GM21526 (cell line): ENCODE measurements around the gene ARPP21.

ENCODE experiments used
- ATAC-seq: cut with Tn5 transposase; IDR thresholded peaks from one replicate; pipeline ENCODE4 v1.9.1; 2021; ENCODE audit warnings: moderate library complexity; ENCODE audit not compliant: unreplicated experiment, low FRiP score

ARPP21 gene

GRCh38 chr3:35727179-35727578 lies 87.9 kb downstream of the ARPP21 start:
- ATAC-seq: no peak

DNA sequence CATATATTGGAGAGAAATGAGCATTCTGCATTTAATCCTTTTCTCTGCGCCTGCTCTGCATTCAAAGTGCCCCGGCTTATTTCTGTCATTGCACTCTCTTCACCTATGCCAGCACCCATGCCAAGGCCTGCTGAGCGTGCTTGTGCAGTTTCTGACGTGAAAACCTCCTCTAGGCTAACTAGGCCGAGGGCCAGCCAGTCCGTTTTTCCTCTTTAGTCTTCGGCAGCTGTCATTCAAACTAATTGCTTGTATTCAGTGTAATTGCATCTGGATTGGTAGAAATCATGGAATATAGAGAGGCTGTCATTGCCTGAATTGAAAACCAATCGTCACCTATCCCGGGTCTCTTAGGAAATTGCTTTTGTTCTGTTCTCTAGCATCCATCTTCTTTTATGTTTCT lies 94.0 kb downstream of the ARPP21 start:
- ATAC-seq: no peak

DNA sequence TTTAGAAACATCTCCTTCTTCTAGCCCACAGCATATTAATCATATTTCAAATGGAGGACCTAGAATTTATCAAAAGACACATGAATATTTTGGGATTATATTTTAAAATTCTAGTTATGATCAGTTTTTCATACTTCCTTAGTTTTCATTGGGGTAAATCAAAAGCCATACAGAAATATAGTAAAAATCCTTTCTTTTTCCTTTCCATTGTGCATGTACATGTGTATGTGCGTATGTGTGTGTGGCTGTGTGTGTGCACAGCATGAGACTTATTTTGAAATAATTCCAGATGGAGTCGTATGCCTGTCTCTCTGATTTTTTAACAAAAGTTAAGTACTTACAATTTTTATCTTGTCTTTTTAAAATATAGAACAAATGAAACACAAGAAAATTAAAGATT lies 94.5 kb downstream of the ARPP21 start:
- ATAC-seq: no peak

DNA sequence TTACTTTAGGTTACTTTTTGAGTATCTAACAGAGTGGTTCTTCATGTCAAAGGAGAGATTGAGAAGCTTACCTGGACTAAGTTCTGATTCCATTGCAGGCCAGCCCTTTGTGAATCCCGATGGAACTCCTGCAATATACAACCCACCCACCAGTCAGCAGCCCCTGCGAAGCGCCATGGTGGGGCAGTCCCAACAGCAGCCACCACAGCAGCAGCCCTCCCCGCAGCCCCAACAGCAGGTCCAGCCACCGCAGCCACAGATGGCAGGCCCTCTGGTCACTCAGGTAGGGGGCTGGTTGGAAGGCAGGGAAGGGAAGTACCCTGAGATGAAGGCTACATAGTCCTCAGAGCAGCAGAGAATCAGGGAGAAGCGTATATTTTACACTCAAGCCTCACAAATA lies 97.8 kb downstream of the ARPP21 start:
- no peak for ATAC-seq

DNA sequence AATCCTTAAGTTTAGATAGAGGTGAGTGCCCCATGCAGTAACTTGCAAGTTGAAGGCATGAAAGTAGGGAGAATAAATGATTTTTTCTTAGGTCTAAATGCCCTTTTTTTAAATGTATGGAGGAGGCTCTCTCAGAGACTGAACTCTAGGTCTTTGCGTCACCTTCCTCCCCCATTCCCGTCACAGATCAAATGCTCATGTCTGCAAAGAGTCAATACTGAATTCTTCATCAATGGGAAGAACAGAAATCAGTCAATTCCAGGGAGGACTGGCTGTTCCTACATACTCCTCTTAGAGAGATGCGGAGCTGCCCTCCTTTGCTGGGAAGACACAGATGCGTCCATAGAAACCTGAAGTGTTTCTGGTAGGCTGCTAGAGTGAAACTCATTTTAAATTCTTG lies 98.2 kb downstream of the ARPP21 start:
- no peak for ATAC-seq

GRCh38 chr3:35737934-35738706 lies 98.8 kb downstream of the ARPP21 start:
- ATAC-seq: no peak

GRCh38 chr3:35739181-35739809 lies 100.0 kb downstream of the ARPP21 start:
- no peak for ATAC-seq

GRCh38 chr3:35739964-35740527 lies 100.7 kb downstream of the ARPP21 start:
- no peak for ATAC-seq

DNA sequence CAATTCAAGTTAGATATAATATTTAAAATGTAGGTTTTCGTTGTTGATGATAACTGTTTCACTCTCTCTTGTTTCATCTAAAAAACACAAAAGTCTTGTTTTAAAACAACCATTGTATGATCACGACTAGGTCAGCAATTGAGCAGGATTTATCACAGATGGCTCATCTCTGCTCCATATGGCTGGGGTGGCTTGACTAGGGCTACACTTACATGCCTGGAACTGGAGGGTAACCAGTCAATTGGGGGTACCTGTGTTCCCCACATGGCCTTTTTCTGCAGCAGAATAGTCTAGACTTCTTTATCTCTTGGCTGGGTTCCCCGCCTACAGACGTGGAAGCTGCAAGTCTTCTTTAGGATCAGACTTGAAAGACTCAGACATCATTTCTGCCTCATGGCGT lies 103.9 kb downstream of the ARPP21 start:
- ATAC-seq: no peak

DNA sequence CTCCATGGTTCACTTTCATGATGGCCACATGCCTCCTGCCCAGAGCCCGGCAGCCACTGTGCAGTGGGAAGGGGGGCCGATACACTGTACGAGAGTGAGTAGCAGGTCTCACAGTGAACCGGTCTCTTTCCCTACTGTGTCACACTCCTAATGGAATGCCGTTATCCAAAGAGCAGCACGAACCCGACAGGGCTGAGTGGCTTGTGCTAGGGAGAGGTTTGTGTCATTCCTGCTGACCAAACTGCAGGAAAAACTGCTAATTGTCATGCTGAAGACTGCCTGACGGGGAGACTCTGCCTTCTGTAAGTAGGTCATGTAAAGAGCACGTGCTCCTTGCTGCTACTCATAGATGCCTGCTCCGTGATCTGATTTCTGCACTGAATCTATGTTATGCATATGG lies 105.1 kb downstream of the ARPP21 start:
- ATAC-seq: no peak

DNA sequence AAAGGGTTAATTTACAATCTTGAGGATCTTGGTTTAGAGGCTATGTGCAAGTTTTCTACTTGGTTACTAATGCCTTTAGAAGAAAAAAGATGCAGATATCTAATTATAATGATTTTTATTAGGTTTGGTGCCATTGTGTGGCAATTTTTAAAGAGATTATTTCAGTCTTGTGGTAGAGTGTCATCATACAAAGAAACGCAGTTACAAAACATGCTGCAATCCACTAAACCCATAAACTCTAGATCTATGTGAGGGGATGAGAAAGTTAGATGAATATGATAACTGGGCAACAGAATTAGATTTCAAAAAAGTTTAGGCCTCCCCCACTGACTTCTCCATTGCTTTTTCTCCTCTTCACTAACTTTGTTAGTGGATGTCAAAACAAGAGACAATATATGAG lies 106.0 kb downstream of the ARPP21 start:
- ATAC-seq: no peak

GRCh38 chr3:35745802-35746484 lies 106.6 kb downstream of the ARPP21 start:
- ATAC-seq: no peak

DNA sequence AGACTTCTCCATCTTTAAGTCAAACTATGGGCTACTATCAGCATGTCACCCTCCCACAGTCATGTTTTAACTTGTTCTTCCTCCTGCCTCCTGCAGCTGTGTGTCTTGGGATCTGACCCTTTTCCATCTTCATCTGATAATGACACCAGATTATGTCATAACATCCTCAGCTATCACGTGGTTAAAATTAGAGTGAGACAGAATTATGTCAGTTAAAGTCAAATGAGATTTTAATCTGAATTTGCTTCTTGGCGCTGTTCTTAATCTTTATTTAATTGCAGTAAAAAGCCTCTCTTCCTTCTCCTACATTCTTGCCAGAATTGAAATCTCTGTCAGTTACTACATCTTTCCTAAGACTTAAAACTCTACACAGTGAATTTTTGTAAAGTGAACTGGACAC lies 107.2 kb downstream of the ARPP21 start:
- no peak for ATAC-seq

GRCh38 chr3:35748144-35748543 lies 108.8 kb downstream of the ARPP21 start:
- ATAC-seq: no peak

DNA sequence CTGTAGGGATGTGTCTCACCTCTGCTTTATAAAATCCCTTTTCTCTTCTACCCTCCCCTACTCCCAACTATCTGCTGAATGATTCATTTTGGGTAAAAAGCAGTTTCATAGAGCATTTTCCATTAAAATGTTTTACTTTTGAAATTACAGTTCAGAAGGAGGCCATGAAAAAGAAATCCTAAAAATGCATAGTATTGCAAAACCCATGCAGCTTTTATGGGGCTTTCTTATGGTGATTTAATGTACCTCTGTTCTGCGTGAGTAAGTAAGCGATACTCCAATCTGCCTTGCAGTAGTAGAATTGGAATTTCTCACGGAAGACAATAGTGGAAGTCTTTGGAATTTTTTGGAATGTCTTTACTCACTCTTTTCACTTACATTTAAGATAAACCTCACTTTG lies 111.9 kb downstream of the ARPP21 start:
- no peak for ATAC-seq

GRCh38 chr3:35757991-35758757 lies 118.8 kb downstream of the ARPP21 start:
- ATAC-seq: no peak

GRCh38 chr3:35760146-35760545 lies 120.8 kb downstream of the ARPP21 start:
- no peak for ATAC-seq

DNA sequence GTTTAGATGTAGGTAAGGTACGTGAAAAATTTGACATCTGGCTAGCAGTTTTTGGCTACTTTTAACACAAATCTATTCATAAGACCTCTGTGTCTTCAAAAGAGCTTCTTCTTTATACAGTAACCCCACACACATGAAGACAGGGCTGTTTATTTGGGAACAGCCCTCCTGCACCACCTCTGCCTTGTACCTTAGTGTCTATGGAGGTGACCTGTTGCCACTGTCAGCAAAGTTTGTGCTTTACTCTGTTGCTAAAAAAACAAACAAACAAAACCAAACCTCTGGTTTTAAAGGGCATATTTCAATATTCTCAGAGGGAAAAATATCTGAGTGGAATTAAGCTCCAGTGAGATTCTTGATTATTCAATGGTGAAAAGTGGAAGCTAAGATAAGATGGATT lies 122.0 kb downstream of the ARPP21 start:
- ATAC-seq: no peak

GRCh38 chr3:35772381-35773015 lies 133.2 kb downstream of the ARPP21 start:
- no peak for ATAC-seq

- ATAC-seq: no peak
Measured at GRCh38 chr3:35773417-35773816, 134.1 kb downstream of the ARPP21 start.
